ENCODE measurements around the gene SLC6A20. TPM values are rescaled to one million over a fixed set of nuclear protein-coding genes. Genes with fewer than 3 reads are reported as not detected.

Gene SLC6A20
- polyA plus RNA-seq, 1 experiment: not detected

GRCh38 chr3:45792036-45792435 is 4.3 kb downstream of the SLC6A20 start:
- no peaks in the 10 kb centered on the region for H3K36me3 ChIP-seq (ENCODE audit: control insufficient read depth, insufficient read depth, low read length)
- CTCF ChIA-PET: interaction anchor here (1.1 kb wide), 1 partner anchor 10 kb away, joined by 3 read pairs; no protein-coding TSS in a partner anchor
- POLR2A ChIA-PET: no interaction called here
- peaks cover 43% of the 10 kb centered on the region for H3K27me3 ChIP-seq (ENCODE audit: control insufficient read depth, insufficient read depth, low read length)
- no peak for DNase-seq (ENCODE audit: low read depth)
- TF ChIP-seq CTCF (IDR thresholded peaks at IDR 0.05; ENCODE audit: insufficient read depth, low read depth, low read length): no peak
- no peak overlapping the region for H3K4me3 ChIP-seq (ENCODE audit: low read depth, low read length)

DNA sequence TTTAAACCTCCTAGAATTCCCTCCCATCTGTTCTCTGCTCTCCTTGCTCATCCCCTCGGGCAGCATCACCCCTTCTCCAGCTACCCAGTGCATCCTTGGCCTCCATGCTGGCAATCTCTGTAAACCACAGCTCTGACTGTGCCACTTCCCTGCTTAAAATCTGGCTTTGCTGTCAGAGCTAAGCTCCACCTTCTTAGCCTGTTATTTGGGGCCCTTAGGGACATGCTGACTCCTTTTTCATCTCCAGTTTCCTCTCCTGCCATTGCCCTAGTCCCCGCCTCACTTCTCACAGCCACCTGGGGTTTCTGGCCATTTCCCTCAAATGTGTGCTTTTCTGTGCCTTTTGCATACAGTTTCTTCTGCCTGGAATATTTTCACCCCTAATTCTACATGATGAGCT is 5.7 kb downstream of the SLC6A20 start:
- no peak for TF ChIP-seq CTCF (IDR thresholded peaks at IDR 0.05; ENCODE audit: insufficient read depth, low read depth, low read length)
- H3K4me3 ChIP-seq (ENCODE audit: low read depth, low read length): no peak overlapping the region
- peaks cover 35% of the 10 kb centered on the region for H3K27me3 ChIP-seq (ENCODE audit: control insufficient read depth, insufficient read depth, low read length)
- H3K36me3 ChIP-seq (ENCODE audit: control insufficient read depth, insufficient read depth, low read length): no peaks in the 10 kb centered on the region
- ChIA-PET CTCF (interaction anchor here (1.0 kb wide), 1 partner anchor 139 kb away, joined by 3 read pairs; no protein-coding TSS in a partner anchor), POLR2A (no interaction called here)
- DNase-seq (ENCODE audit: low read depth): no peak

- Histone ChIP-seq H3K36me3 (ENCODE audit: control insufficient read depth, insufficient read depth, low read length) (no peaks in the 10 kb centered on the region), H3K27me3 (ENCODE audit: control insufficient read depth, insufficient read depth, low read length) (peaks cover 26% of the 10 kb centered on the region), H3K4me3 (ENCODE audit: low read depth, low read length) (no peak overlapping the region)
- DNase-seq (ENCODE audit: low read depth): no peak
- ChIA-PET POLR2A (no interaction called here), CTCF (interaction anchor here (0.6 to 1.1 kb wide), 3 partner anchors 10 to 589 kb away, joined by 3 to 4 read pairs (median 3); no protein-coding TSS in a partner anchor)
- TF ChIP-seq CTCF (IDR thresholded peaks at IDR 0.05; ENCODE audit: insufficient read depth, low read depth, low read length): no peak
These were observed 7.0 kb downstream of the SLC6A20 start for GRCh38 chr3:45789235-45789812.

GRCh38 chr3:45787551-45787950 is 8.8 kb downstream of the SLC6A20 start:
- Histone ChIP-seq H3K4me3 (ENCODE audit: low read depth, low read length) (no peak overlapping the region), H3K36me3 (ENCODE audit: control insufficient read depth, insufficient read depth, low read length) (no peaks in the 10 kb centered on the region), H3K27me3 (ENCODE audit: control insufficient read depth, insufficient read depth, low read length) (peaks cover 13% of the 10 kb centered on the region)
- no peak for TF ChIP-seq CTCF (IDR thresholded peaks at IDR 0.05; ENCODE audit: insufficient read depth, low read depth, low read length)
- ChIA-PET POLR2A (no interaction called here), CTCF (no interaction called here)
- DNase-seq (ENCODE audit: low read depth): no peak

- H3K36me3 ChIP-seq (ENCODE audit: control insufficient read depth, insufficient read depth, low read length): no peaks in the 10 kb centered on the region
- no peak for DNase-seq (ENCODE audit: low read depth)
- peaks cover 7% of the 10 kb centered on the region for H3K27me3 ChIP-seq (ENCODE audit: control insufficient read depth, insufficient read depth, low read length)
- no peak overlapping the region for H3K4me3 ChIP-seq (ENCODE audit: low read depth, low read length)
- POLR2A ChIA-PET: no interaction called here
- CTCF ChIA-PET: no interaction called here
- no peak for TF ChIP-seq CTCF (IDR thresholded peaks at IDR 0.05; ENCODE audit: insufficient read depth, low read depth, low read length)
These were observed 9.4 kb downstream of the SLC6A20 start for GRCh38 chr3:45786801-45787495.
